HuH-7.5 (cell line): Measurements from ENCODE around the gene NFIX.
A peak's percentile ranks its signal among the peaks of the same experiment; 100 is the strongest.

Source experiments
- DNase-seq: peaks from one replicate; pipeline ENCODE4 v3.0.0; 2011; ENCODE audit warnings: low spot score

NFIX gene

DNA sequence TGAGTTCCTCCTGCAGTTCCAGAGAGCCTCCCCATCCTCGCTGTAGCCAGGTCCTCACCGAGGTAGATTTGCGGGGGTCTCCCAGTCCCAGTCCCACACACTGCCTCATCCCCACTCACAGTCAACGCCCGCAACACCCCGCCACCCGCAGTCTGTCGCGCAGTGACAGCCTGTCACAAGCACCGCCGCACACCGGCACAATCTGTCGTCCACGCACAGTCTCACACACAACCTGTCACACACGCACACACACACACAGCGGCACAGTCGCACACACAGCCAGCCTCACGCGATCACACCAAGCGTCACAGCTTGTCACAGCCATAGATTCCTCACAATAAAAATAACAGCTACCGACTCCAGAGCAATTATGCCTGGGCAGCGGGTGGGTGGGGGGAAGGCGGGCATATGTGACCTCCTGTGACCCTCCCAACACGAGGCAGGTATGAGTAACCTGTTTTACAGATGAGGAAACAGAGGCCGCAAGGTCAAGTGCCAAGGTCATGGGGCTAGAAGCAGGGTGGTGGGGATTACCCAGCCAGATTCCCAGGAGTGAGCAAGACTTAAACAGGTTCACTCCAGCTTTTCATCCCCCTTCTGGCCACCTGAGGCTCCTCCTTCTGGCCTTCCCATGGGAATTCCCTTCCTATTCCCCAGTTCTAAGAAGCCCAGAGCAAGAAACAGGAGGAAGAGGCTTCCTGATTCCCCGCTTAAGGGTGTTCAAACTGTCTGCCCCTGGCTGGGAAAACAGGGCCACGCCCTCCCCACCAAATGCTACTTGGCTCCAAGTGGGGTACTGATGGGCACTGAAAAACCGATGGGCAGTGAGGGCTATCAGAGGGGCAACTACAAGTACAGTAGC is 13.9 kb downstream of the NFIX start:
- DNase-seq: no peak

DNA sequence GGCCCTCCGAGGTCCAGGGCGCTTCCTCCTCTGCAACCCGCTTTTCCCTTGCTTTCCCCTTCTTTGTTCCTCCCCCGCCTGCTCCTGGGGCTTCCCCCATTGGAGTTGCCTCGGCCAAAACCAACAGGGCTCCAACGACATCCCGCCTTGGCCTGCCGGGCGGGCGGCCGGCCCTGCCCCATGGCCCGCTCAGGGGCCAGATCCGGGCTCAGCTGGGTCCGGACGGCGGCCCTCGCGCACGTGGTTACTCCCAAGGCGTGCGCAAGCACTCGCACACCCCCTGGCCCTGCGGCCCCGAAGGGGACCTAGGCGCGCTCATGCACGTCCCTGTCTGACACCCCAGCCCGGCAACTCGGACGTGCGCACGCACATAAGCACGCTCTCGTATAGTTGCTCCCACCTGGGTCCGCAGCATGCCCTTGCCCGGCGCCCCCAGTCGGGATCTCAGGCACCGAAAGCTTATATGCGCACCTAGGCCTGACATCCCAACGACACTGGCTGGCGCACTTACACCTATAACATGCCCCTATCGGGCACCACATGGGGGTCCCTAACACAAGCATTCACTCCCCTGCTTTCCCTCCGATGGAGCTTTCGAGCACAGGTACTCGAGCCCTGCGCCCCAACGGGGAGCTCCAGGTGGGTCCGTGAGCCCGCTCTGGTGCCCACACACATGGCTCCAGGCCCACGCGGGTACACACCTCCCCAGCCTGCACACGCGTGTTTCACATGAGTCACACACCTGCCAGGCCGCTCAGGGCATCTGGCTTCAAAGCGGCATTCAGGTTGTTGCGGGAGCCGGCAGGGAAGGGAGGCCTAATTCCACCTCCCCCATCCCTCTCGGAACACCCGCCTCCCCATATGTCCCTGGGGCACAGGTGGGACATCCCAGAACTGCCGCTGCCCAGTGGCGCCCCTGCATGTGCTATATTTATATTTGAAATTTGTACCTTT is 15.0 kb downstream of the NFIX start:
- no peak for DNase-seq

DNA sequence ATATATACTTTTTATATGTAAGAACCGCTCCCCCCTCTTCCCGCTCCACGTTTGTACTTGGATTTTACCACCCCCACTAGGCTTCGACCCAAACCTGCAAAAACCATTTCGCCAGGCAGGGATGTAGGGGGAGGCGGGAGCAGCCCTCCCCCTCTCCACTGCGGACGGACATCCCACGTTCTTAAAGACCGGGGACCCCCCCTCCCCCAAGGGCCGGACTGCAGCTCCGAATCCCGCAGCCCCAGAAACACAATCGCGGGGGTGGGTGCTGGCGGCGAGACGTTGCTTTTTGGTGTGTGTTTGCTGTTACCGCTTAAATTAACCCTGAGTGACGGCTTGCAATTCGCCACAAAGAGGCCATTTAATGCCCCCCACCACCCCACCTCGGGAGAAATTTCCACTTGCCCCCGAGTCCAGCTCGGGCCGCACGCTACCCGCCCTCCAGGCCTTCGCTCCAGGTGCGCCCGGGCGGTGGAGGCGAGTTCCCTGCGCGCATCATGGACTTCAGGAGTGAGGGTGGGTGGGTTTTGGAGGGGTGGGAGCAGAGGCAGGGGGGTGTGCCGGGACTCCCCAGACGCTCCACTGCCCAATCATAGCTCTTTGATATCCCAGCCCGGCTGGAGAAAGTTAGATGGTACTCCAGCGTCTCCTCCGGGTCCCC is 15.8 kb downstream of the NFIX start:
- DNase-seq: no peak

DNA sequence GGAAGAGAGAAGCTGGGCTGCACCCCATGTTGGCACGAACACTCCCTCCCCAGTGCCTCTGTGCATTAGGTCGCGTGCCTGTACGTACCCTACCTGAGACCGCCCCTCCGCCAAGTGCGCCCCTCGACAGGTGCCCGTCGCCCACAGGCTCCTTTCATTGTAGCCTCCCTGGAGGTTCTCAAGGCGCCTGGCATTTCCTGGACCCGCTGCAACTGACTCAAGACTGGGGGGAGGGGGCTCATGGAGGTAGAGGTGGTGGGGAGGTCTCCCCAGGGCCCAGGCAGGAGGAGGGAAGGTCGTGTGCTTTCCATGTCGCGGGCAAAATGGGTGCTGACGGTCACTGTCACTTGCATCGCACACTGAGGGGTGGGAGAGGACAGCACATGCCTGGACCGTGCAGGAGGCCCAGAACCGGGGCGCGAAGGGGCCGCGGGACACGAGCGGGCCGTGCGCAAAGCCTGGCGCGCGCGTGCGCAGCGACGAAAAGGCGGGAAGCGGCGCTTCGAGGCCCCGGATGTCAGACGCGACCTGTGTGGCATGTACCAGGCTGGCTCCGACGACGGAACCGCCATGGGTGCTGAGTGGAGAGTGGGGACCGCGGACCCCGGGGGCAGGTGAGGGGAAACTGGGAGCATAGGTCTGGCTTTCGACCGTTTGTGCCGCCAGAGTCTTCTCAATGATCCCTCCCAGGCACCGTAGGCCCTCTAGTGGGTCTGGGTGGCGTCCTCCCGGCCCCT is 16.5 kb downstream of the NFIX start:
- no peak for DNase-seq

DNA sequence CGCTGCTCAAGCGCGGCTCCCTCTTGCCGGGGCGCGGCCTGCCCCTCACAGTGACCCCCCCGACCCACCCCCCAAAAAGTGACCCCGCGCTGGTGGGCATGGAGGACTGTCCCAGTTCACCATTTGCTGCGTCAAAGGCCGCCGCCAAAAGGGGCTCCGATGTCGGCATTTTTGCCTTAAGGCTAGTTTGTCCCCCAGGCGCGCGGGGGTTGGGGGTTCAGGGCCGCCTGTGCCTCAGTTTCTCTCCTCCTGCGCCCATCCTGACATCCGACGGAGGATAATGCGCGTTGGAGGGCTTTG is 17.1 kb downstream of the NFIX start:
- no peak for DNase-seq

DNA sequence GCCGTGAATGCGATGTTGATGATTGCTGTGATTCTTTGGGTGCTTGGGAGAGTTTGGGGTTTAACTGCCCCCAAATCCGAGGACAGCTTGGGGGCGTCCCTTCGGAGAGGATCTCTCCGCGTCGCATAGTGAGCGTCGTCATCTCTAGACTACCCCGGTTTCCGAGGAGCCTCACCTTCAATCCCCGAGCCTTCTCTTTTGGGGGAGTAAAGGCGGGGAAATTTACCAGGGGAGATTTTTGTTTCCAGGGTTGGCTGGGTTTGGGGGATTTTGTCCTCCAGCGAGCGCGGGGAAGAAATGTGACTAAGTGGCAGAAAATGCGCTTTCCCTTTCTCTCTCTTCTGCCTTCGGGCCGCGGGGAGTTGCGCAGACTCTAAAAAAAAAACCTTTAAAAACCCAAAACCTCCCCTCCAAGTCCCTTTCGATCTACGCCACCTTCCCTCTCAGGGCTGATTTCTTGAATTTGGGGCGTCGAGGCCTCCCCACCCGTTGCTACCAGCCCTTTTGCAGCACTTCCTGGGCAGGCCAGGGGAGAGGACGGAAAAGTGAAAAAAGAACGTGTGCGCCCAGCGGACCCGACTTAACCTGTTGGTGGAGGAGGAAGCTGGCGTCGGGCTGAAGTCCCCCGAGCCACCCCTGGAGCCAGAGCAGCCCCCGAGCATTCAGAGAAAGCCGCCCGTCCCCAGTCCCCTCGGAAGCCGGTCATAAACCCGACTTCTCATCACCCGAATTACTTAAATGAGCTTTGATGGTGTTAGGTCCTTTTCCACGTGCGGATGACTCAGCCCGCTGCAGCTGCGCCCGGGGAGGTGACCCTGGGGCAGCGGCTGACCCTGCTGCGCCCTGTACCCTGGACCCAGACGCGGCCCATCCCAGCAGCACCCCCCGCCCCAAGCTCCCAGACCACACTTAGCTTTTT is 17.7 kb downstream of the NFIX start:
- peak; percentile 96 for DNase-seq

DNA sequence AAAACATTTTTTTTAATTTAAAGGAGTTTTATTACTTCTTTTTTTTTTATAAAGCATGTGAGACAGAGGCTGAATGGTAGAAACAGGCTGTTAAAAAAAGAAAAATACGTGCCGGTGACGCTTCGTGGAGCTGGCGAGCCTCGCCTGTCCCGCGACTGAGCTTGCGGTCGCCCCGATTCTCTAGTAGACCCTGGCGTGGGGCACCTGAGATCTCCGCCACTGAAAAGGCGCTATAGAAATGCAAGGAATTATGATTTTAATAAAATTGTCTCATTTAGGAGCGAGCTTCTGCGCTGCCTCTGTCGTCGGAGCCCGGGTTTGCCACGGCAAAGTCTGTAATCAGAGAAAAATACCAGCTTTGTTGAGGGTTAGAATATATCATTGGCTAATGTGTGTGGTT is 18.4 kb downstream of the NFIX start:
- DNase-seq: no peak

DNA sequence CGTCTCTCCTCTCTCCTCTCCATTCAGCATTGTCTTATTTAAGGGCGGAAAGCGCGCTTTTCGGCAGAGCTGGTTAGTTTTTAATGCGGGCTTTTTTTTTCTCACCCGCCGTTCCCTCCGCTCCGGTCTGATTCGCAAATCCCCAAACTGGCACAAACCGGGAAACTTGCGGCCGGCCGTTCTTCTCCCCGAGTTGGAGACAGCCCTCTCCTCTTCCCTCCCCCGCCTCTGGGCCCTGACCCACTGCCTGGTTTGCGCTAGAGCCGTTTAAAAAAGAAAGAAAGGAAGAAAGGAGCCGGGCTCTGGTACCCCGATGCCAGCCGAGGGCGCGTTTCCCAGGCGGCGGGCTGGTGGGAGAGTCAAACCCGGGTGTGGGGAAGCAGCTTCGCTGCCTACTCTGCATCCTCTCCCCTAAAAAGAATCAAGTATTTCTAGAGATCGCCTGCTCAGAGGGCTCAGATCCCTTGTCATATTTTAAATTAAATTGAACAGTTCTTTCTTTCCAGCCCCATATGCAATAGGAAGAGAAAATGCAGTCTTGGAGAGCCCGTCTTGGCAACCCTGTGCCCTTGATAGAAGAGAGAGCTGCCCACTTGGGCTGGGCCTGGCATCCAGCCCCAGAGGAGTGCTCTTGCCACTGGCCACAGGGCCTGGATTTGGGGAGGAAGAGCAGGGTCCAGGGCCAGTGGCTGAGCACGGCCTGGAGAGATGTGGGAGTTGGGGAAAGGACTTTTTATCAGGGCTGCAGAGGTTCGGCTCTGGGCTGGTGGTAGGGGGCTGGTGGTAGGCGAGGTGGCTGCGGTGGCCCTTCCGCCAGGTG is 19.0 kb downstream of the NFIX start:
- DNase-seq: no peak

DNA sequence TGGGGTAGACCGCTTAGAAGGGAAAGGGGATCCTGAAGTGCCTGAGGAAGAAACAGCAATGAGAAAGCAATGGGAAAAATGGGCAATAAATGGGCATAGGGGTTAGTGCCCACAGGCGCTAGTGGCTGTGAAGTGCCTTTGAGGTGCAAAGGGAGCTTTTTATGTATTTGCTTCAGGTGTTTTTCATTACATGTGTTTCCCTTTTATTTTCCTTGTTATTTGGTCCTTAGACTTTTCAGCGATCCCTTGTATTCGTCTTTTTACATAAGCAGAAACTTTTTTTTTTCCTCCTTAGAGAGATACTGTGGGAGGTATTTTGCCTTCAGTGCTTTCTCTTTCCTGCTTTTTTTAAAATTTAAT is 19.6 kb downstream of the NFIX start:
- DNase-seq: no peak

DNA sequence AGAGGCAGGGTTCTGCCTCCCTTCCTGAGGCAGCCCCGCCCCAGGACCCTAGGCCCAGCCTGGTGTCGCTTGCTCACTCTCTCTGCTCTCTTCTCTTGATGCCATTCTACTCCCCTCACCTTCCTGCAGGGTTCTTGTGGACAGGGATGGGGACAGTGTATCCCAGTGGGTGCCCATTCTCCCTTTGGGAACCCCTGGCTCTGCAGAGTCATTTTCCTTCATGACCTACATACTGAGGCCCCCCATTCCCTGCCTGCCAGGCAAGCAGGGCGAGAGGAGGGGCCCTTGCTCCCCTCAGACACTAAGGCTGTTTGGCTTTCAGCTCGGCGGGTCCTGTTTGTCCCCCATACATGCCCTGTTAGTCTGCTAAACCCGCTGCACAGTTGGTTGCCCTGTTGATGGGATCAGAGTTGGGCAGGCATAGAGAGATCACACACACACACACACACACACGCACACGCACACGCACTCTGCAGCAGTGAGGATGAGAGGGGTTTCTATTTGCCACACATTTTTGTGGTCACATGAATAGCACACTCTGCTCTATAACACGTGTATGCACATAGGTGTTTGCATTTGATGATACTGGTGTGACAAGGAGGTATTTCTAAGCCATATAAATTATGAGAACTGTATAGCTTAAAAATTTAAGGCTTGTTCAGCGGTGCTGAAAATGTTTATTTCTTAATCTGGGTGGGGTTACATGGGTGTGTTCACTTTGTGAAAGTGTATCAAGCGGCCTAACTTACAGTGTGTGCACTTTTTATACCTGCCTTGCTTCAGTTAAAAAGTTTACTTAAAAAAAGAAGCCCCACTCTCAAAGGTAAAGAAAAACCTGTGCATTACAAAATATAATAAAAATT is 20.3 kb downstream of the NFIX start:
- no peak for DNase-seq

DNA sequence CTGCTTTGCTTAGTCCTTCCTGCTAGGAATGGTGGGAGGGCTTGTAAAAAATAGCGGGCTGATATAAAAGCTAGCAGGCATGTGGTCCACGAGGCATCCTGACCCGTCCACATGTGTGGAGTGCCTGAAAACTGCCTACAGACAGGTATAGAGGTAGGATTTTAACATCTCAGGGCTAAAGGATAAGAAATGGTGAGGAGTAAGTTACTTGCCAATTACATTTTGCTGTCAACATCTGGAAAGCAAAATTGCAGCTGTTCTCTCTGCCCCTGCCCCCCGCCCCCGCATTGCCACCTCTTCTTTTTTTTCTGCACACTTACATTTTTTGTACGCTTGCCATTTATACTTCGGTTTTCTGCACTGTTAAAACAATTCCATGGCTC is 21.0 kb downstream of the NFIX start:
- no peak for DNase-seq

DNA sequence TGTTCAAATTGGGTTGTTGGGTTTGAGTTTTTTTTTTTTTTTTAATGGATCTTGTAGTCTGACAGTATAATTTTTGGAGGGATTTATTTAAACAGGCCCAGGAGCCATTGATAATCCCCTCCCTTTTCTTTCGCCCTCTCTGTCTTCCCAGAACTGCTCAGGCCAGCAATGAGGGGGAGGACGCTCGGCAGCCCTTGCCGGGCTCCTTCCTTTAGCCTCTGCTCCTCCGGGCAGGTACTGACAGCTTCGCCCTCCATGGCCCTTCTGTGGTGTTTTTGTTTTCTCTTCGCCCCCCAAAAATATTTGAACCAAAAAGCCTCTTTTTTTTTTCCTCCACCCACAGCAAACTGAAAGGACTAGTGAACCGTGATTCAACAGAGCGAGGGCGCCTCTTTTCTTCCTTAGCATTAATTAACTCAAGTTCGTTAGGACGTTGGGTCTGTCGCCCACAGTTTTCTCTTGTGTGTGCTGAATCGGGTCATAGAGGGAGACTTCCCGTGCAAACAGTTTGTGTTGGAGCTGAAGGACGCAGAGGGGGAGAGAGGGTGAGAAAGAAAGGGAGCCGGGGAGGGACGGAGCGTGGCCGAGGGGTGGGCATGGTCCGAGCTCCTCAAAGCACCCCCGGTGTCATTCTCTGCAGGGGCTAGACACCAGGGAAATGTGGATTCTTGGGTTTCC is 21.5 kb downstream of the NFIX start:
- no peak for DNase-seq

DNA sequence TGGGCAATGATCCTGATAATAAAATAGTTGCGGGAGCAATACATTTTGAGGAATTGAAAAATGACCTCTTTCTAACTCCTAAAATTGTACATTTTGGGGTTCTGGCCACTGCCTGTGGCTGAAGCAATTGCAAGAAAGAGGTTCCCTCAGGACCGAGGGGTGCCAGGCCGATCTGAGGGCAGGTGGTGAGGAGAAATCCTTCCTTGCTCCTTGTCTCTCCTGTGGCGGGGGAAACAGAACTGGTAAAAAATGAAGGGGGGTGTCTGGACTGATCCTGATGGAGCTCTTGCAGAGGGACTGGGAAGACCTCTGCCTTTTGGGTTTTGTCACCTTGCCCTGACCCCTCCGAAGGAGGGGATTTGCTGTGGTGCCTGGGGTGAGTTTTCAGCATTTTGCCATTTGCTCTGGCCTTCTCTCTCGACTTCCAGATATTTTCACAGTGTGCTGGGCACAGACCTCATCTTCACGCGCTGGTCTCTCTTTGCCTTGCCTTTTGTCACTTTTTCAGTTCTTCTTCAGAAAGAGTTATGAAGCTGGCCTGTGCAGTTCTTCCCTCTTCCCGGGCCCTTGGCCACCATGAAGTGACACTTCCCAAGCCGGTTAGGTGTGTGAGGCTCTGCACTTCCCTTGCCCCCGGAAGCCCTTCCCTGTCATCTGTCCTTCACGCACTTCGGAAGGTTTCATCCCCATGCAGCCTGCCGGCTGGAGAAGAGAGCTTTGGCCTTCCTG is 22.2 kb downstream of the NFIX start:
- DNase-seq: no peak

DNA sequence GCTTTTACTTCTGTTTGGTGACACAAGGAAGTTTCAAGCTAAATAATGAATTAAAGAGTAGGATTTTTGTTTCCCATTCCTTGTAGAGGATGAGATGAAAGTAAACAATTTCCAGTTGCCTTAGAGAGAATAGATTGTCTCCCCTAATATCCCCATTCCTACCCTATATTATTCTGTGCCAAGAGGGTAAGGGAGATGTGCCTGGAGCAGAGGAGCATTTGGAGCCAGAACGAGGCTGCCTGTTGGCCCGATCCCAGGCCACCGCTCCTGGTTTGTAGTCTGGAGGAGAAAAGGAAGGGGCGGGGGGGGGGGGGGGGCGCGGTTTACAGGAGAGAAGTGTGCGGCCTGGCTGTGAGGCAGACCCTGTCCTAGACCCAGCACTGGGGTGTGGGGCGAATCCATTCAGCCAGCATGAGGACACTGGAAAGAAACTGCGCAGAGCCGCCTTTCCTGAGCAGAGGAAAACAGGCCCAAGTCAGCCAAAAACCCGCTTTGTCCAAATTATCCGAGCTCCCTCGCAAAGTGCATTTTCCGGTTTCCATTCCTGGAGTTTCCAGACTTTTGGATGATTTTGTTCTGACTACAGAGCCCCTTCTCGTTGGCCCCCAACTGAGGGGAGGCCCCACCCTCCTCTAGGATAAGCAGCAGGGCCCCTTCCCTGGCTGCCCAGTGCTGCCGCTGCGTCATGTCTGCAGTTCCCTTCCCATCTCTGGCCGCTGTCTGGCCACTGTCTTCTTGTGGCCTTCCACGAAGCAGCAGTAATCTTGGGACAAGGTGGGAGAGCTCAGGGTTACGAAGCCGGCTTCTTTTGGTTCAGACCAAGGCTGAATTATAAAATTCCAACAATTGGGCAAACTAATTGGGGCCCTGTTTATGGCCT is 23.0 kb downstream of the NFIX start:
- no peak for DNase-seq

DNA sequence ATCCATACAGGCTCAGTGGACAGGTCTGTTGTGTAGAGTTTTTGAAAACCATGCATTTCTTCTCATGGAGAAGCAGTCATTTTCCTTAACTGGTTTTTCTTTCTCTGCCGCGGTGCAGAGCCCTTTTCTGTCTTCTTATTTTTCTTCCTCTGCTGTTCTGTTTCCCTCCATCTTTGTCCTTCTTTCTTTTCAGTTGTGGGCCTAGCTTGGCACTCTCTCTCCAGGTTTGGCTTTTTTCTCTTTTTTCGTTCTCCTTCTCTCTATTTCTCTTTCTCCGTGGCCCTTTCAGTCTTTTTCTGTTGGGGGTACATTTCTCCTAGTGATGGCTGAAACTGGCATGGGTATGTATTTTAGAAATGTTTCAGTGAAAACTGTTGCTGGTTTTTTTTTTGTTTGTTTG is 24.1 kb downstream of the NFIX start:
- no peak for DNase-seq

DNA sequence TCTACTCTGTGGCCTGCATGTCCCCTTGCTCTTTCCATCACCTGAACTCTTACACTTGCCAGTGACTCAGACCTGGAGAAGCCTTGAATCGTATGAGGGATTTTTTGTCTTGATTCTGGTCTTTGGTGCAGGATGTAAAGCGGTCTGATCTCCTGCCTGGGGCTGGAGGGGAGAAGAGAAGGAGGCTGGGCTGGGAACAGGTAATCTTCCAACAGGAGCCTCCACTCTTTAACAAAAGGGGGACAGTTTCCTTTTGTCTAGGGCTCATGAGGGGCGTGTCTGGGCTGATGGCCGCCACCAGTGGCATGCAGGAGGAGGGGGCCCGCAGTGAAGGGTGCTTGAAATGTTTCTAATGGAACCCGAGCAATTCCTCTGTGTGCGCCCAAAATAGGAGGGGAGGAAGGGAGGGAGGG is 24.7 kb downstream of the NFIX start:
- DNase-seq: no peak
